Measurements from ENCODE around the gene PIP4K2A. TPM values are rescaled to one million over a fixed set of nuclear protein-coding genes. Genes with fewer than 3 reads are reported as not detected.

PIP4K2A gene
- total RNA-seq, 1 donor from 2014 or later: 22.4 TPM

GRCh38 chr10:22674573-22674930 is 39.8 kb downstream of the PIP4K2A start:
- DNase-seq (ENCODE audit: low spot score, unreplicated experiment): no peak
- H3K27ac Mint-ChIP-seq: no peak overlapping the region
- H3K4me3 Mint-ChIP-seq (ENCODE audit: low read depth): no peak overlapping the region
- H3K4me1 Mint-ChIP-seq (ENCODE audit: low read depth): peaks cover 2% of the 10 kb centered on the region
- H3K9me3 Mint-ChIP-seq (ENCODE audit: low read depth): no peaks in the 10 kb centered on the region
- no peaks in the 10 kb centered on the region for H3K27me3 Mint-ChIP-seq
- no peaks in the 10 kb centered on the region for H3K36me3 Mint-ChIP-seq (ENCODE audit: insufficient read depth)
- TF ChIP-seq, protein P1, sequence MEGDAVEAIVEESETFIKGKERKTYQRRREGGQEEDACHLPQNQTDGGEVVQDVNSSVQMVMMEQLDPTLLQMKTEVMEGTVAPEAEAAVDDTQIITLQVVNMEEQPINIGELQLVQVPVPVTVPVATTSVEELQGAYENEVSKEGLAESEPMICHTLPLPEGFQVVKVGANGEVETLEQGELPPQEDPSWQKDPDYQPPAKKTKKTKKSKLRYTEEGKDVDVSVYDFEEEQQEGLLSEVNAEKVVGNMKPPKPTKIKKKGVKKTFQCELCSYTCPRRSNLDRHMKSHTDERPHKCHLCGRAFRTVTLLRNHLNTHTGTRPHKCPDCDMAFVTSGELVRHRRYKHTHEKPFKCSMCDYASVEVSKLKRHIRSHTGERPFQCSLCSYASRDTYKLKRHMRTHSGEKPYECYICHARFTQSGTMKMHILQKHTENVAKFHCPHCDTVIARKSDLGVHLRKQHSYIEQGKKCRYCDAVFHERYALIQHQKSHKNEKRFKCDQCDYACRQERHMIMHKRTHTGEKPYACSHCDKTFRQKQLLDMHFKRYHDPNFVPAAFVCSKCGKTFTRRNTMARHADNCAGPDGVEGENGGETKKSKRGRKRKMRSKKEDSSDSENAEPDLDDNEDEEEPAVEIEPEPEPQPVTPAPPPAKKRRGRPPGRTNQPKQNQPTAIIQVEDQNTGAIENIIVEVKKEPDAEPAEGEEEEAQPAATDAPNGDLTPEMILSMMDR (IDR thresholded peaks at IDR 0.05; ENCODE audit: unreplicated experiment): no peak

DNA sequence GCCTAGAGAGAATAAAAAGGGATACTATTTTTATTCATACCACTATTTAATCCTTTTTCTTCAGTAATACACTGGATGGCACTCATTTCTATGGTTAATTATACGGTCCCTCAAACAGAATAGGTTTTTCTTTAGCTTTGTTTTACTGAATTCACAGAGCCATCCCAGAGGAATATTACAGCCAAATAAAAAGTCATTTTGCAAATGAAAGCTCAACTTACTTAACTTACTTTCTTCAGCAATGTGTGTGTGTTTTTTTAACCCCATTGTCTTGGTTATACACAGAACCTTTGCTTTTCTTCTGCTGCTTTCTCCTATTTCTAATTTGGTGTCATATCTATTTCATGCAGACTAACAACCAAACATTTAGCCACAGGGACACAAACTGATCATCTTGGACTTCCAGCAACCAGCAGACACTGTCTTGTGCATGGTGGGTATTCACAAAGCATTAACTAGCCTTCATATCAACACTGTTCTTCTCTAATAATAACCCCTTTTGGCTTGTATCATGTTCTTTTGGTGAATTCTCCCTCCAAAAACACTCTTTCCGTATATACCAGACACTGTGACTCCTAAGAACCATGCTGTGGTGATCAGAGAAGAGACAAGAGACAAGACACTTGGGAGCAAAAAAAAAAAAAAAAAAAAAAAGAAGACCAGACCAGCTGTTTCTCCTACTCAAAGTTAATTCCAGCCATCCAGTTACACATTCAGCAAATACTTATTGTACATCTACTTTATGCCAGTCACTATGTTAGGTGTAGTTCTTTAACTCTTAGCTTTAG is 40.4 kb downstream of the PIP4K2A start:
- Mint-ChIP-seq H3K4me1 (ENCODE audit: low read depth) (peaks cover 3% of the 10 kb centered on the region), H3K9me3 (ENCODE audit: low read depth) (no peaks in the 10 kb centered on the region), H3K4me3 (ENCODE audit: low read depth) (no peak overlapping the region), H3K27me3 (no peaks in the 10 kb centered on the region), H3K36me3 (ENCODE audit: insufficient read depth) (no peaks in the 10 kb centered on the region), H3K27ac (no peak overlapping the region)
- no peak for DNase-seq (ENCODE audit: low spot score, unreplicated experiment)
- TF ChIP-seq, protein P1 (IDR thresholded peaks at IDR 0.05; ENCODE audit: unreplicated experiment): no peak

DNA sequence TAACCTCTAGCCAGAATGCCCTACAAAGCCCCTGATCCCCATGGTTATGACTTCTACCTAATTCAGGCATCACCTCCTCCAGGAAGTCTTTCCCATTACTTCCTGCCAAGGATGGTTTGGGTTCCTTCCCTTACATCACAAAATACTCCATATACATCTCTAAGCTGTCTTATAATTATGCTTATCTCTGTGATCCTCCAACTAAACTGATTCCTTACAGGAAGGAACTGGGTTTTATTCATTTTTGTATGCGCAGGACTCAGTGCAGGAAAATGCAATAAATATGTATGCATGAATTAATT is 41.3 kb downstream of the PIP4K2A start:
- no peaks in the 10 kb centered on the region for H3K27me3 Mint-ChIP-seq
- no peak overlapping the region for H3K27ac Mint-ChIP-seq
- TF ChIP-seq, protein P1 (IDR thresholded peaks at IDR 0.05; ENCODE audit: unreplicated experiment): no peak
- no peaks in the 10 kb centered on the region for H3K36me3 Mint-ChIP-seq (ENCODE audit: insufficient read depth)
- no peak overlapping the region for H3K4me3 Mint-ChIP-seq (ENCODE audit: low read depth)
- no peak for DNase-seq (ENCODE audit: low spot score, unreplicated experiment)
- peaks cover 4% of the 10 kb centered on the region for H3K4me1 Mint-ChIP-seq (ENCODE audit: low read depth)
- no peaks in the 10 kb centered on the region for H3K9me3 Mint-ChIP-seq (ENCODE audit: low read depth)

GRCh38 chr10:22672319-22673090 is 41.9 kb downstream of the PIP4K2A start:
- peaks cover 5% of the 10 kb centered on the region for H3K4me1 Mint-ChIP-seq (ENCODE audit: low read depth)
- H3K36me3 Mint-ChIP-seq (ENCODE audit: insufficient read depth): no peaks in the 10 kb centered on the region
- no peak overlapping the region for H3K27ac Mint-ChIP-seq
- DNase-seq (ENCODE audit: low spot score, unreplicated experiment): no peak
- H3K4me3 Mint-ChIP-seq (ENCODE audit: low read depth): no peak overlapping the region
- TF ChIP-seq, protein P1 (IDR thresholded peaks at IDR 0.05; ENCODE audit: unreplicated experiment): no peak
- H3K9me3 Mint-ChIP-seq (ENCODE audit: low read depth): no peaks in the 10 kb centered on the region
- no peaks in the 10 kb centered on the region for H3K27me3 Mint-ChIP-seq

GRCh38 chr10:22670788-22671187 is 43.6 kb downstream of the PIP4K2A start:
- Mint-ChIP-seq H3K4me3 (ENCODE audit: low read depth) (no peak overlapping the region), H3K4me1 (ENCODE audit: low read depth) (peaks cover 18% of the 10 kb centered on the region), H3K9me3 (ENCODE audit: low read depth) (no peaks in the 10 kb centered on the region), H3K36me3 (ENCODE audit: insufficient read depth) (no peaks in the 10 kb centered on the region), H3K27me3 (no peaks in the 10 kb centered on the region), H3K27ac (no peak overlapping the region)
- DNase-seq (ENCODE audit: low spot score, unreplicated experiment): no peak
- TF ChIP-seq, protein P1 (IDR thresholded peaks at IDR 0.05; ENCODE audit: unreplicated experiment): no peak
